Adrenal gland (tissue), 5 donors: ENCODE measurements around the gene PLCE1.

Experiments
- CTCF ChIP-seq, 6 experiments: fragments of 450-650 bp in 4 of 6; fragments of 200-600 bp in 2 of 6; sonication (generic) in 1 of 6; IDR thresholded peaks; 1 replicate in 5 of 6; 2 replicates in 1 of 6; pipeline versions ENCODE4 v1.5.1 to v1.8.0; 2016 to 2021; ENCODE audit warnings: antibody characterized with exemption in 6 of 6, mild to moderate bottlenecking in 2 of 6, moderate library complexity in 1 of 6
- POLR2A ChIP-seq, 2 donors: fragments of 450-650 bp; IDR thresholded peaks; one replicate each; pipeline ENCODE4 v1.6.1; 2017; ENCODE audit warnings: antibody characterized with exemption in 2 of 2, mild to moderate bottlenecking in 2 of 2, moderate library complexity in 1 of 2
- donor health status: DM: no; HTN: no; CAD: no.

DNA sequence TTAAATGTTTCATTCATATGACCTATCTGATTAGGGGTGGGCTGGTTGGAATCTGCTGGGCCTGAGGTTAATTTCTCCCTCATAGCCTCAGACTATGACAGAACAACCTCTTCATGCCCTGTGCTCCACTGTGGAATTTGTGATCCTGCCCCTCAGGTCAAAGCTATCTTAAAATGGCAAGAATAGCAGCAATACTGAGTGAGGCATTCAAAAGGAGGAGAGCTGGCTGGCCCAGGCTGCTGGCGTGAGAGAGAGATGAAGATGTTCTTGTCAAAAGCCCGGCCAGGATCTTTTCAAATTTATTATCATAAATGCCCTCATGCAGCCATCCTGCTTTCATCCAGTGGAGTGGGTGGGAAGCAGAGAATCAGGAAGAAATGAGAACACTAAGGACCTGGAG lies 41.8 kb upstream of the PLCE1 start:
- TF ChIP-seq CTCF (IDR thresholded peaks at IDR 0.05), result no peak
- TF ChIP-seq POLR2A (IDR thresholded peaks at IDR 0.05), result no peak
